GM21619 (cell line): ENCODE results near the gene PIM1.
A peak's percentile ranks its signal among the peaks of the same experiment; 100 is the strongest.

Experiments used
- ATAC-seq: cut with Tn5 transposase; IDR thresholded peaks from one replicate; pipeline ENCODE4 v1.9.1; 2021; ENCODE audit not compliant: unreplicated experiment

Gene PIM1

GRCh38 chr6:37218061-37218460 lies 48.1 kb downstream of the PIM1 start:
- ATAC-seq, result no peak

- no peak for ATAC-seq
These were observed 48.6 kb downstream of the PIM1 start for GRCh38 chr6:37218511-37218910.

- peak; percentile 11 for ATAC-seq
These were observed 51.7 kb downstream of the PIM1 start for GRCh38 chr6:37221585-37222124.

GRCh38 chr6:37222125-37222967 lies 52.4 kb downstream of the PIM1 start:
- peak; percentile 89 for ATAC-seq

GRCh38 chr6:37222992-37223391 lies 53.0 kb downstream of the PIM1 start:
- ATAC-seq, result no peak
